SIG-M5 (cell line): ENCODE measurements around the gene NDFIP1.

Source experiments
- DNase-seq: peaks from one replicate; lab custom pipeline; 2025; lab: John Stamatoyannopoulos, UW

NDFIP1 gene

GRCh38 chr5:142091922-142092321 lies 16.7 kb upstream of the NDFIP1 start:
- DNase-seq = no peak

DNA sequence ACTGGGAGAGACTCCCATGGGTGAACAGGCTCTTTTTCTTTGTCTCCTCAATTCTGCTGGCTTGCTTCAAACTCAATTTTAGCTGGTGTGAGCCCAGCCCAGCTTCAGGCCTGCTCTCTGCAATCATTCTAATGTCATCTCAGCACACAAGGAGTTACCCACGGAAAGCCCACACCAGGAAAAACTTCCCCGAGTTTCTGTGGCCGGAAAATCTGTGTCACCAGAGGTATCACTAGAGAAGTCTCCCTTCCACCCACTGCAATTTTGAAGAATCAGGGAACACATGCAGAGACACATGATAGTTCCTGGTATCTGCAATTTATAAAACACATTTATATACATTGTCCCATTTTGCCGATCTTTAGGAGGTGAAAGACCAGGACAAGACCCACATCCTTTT lies 13.5 kb upstream of the NDFIP1 start:
- DNase-seq = no peak

GRCh38 chr5:142095651-142096330 lies 12.8 kb upstream of the NDFIP1 start:
- no peak for DNase-seq

- no peak for DNase-seq
Measured at GRCh38 chr5:142096382-142096781, 12.2 kb upstream of the NDFIP1 start.

DNA sequence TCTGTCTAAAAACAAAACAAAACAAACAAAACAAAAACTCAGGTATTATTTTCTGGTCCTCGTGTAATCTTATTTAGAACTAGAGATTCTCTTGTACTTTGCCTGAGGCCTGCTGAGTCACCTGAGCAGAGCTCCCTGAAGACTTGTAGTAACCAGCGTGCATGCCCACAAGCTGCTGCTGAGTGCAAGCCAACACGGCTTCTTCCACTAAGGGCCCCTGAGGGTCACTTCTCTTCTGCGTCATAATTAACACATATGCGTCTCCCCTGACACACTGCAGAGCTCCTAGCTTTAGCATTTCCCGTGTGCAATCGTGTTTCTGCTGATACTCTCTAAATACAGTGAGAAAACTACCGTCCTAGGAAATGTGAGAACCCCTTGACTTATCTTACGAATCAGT lies 10.9 kb upstream of the NDFIP1 start:
- no peak for DNase-seq

GRCh38 chr5:142098275-142098674 lies 10.3 kb upstream of the NDFIP1 start:
- no peak for DNase-seq

- DNase-seq = no peak
Measured at GRCh38 chr5:142098931-142099330, 9.6 kb upstream of the NDFIP1 start.

- no peak for DNase-seq
Measured at GRCh38 chr5:142100307-142100706, 8.3 kb upstream of the NDFIP1 start.

DNA sequence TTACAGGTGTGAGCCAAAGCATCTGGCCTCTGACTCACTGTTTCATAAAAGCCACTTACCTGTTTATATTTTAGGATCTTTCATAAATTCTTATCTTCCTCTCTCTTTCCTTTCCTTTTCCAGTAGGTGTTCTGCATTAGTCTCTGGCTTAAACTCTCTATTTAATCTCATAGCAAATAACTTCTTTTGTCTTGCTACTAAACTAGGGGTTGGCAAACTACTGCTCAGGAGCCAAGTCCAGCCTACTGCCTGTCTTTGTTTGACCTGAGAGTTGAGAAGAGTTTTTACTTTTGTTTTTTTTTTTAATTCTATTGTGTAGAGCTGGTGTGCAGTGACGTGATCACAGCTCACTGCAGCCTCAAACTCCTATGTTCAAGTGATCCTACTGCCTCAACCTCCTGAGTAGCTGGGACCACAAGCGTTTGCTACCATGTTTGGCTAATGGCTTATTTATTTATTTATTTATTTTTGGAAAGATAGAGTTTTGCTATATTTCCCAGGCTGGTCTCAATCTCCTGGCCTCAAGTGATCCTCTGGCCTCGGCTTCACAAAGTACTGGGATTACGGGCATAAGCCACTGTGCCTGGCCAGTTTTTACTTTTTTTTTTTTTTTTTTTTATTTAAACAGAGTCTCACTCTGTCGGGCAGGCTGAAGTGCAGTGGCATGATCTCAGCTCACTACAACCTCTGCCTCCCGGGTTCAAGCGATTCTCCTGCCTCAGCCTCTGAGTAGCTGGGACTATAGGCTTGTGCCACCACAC lies 5.4 kb upstream of the NDFIP1 start:
- no peak for DNase-seq

DNA sequence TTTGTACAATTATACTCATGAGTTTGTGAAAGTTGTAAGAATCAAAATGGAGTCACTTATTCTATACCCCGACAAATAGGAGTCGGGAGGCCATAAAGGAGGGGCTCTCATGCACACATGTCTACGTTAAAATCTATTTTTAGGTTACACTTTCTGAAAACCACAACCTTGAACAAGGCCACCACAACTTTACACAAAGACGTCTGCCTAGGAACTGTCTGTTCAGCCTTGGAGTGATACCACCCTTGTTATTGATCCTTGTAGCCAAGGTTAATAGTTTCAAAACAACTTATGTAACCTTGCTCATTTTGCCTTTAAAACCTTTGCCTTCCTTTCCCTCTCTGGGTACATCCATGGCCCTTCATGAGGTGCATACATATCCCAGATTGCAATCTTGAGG lies 4.1 kb upstream of the NDFIP1 start:
- DNase-seq = no peak

GRCh38 chr5:142106061-142106460 lies 2.5 kb upstream of the NDFIP1 start:
- DNase-seq = no peak

DNA sequence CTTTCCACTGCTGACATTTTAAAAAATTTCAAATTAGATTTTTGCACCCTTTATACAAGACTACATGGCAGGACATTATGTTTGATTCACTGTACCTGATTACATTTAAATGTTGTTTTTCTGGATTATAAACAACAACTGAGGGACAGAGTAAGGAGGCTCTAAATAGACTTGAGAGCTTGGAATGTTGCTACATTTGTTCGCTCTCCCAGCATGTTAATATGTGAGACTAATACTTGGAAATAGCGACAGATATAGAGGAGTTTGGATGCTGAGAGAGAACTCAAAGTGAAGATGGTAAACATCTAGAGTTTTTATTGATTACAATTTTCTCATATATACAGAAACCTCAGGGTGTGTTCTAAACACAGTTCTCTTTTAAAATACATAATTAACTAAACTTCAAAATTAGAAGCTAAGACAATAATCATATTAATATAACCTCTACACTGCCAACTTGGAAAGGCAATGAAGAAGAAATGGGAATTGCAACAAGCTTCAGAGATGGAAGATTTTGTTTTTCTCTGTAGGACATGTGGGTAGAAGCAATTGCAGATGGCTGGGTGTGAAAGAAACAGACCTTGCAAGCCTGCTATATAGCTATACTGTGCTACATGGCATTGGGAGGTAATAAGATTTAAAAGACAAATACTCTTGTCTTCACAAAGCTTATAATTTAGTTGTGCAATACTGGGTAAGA lies 1.4 kb upstream of the NDFIP1 start:
- no peak for DNase-seq

DNA sequence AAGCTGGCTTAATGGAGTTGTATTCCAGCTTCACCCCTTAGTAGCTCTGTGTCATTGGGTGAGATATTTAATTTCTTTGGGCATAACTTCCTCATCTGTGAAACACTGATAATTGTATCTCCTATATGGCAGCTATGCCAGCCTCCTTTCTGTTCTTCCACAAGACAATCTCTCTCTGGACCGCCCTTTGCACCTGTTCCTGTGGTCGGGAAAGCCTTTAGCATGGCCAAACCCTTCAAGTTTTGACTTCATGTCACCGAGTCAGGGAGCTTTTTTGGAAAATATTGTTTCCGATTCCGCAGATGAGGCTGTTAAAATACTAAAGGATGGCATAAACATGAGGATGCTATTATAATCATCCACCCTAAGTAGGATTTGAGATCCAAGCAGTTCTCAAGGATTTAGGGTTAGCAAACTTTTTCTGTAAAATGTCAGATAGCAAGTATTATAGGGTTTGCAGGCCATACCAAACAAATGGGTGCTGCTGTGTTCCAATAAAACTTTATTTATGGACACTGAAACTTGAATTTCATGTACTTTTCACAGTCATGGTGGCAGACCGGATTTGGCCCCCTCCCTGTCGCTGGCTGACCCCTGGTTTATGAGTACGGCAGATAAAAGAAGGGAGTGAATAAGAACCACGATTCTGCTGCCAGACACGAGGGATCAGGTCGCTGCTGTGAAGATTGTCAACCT lies 695 bp upstream of the NDFIP1 start:
- no peak for DNase-seq

- DNase-seq = no peak
Measured at GRCh38 chr5:142109331-142110045, 909 bp downstream of the NDFIP1 start.

DNA sequence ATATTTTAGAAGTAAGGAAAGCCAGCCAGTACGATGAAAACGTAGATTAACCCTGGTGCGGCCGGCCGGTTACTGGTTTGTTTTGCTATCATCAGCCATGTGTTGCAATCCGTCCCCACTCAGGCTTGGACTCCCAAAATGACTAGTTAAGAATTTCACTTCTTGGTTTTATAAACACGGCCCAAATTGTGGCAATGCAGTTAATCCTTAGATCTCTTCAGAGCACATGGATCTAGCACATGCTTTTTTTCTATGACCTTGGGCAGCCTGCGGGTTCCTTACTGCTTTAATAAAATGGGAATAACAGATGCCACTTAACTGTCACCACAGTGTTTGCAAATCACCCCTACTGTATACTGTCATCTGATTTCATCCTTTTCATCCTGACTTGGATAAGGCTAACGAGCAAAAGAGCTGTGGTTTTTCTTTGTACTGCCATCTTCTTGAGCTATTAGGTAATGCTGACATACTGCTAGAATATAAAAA lies 1.5 kb downstream of the NDFIP1 start:
- DNase-seq = peak; percentile 62

DNA sequence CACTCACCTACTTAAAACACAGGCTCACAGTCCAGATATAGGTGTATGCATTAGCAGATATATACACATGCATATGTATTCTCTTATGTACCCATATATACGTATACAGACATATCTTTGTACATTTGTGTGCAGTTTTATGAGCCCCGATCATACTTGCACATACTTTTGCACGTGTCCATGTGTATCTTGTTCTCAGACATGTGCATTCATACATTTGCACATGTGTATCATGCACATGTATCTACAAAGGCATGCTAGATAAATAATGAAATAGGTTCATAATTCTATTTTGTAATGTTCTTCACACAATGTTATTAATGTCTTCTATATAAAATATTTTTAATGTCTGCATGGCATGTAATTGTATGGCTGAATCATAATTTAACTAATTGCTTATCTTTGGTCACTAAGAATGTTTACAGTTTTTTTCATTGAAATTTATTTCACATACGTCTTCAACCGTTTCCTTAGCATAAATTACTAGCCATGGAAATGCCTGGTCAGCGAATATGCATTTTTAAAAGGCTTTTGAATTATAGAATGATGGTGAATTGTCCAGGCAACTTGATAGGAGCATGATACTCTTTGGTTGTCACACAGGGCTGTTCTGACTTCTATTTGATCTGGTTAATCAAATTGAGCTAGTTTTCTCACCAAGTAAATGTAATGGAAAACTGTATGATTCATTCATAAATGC lies 2.6 kb downstream of the NDFIP1 start:
- no peak for DNase-seq

DNA sequence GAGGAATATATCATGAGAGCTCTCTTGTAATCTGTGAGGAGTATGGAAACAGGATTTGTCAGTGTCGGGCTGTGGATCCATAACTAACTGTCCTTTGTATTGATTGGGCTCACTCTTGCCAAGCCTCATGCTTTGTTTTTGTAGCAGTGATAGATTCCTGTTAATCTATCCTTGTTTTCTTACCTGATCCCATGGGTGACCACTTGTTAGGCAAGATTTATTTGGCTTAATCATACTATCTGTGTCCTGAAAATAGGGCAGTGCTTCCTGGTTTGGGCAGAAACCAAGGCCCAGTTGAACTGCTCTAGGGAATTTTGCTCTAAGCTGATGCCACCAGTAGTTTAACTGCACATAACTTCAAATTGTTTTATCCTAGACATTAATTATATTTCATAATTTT lies 6.1 kb downstream of the NDFIP1 start:
- DNase-seq = no peak

DNA sequence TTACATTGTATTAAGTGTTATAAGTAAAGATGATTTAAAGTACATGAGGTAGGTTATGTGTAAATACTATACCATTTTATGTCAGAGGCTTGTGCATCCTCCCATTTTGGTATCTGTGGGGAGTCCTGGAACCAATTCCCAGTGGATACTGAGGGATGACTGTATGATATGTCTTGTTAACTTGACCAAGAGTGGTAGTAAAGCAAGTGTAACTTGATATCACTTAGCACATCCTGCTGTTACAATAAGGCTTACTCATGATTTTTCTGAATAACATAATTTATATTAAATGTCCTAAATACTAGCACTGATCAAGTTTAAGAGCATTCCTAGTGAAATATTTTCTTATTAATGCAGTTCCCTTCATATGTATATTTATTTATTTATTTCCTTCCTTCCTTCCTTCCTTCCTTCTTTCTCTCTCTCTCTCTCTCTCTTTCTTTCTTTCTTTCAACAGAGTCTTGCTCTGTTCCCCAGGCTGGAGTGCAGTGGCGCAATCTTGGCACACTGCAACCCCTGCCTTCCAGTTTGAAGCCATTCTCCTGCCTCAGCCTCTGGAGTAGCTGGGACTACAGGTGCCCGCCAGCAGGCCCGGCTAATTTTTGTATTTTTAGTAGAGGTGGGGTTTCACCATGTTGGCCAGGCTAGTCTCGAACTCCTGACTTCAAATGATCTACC lies 7.5 kb downstream of the NDFIP1 start:
- DNase-seq = no peak

GRCh38 chr5:142117579-142118151 lies 9.1 kb downstream of the NDFIP1 start:
- DNase-seq = no peak

DNA sequence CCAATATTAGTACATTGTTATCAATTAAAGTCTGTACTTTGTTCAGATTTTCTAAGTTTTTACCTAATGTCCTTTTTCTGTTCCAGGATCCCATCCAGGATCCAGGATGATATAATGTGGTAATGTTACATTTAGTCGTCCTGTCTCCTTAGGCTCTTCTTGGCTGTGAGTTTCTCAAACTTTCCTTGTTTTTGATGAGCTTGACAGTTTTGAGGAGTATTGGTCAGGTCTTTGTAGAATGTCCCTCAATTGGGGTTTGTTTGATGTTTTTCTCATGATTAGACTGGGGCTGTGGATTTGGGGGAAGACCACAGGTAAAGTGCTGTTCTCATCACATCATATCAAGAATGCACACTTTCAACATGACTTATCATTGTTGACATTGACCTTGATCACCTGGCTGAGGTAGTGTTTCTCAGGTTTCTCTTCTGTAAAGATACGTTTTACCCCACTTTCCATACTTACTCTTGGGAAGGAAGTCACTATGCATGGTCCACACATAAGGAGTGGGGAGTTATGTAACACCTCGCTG lies 9.6 kb downstream of the NDFIP1 start:
- no peak for DNase-seq
